Measurements from ENCODE around the gene ICOSLG.
"Not testable (repeated sequence)": the region's sequence is repeated elsewhere in the genome, so short reads cannot be mapped to it uniquely, and the experiment has no call there.

- not testable (repeated sequence) for TF ChIP-seq CTCF, EZH2 (IDR thresholded peaks at IDR 0.05)
Measured at GRCh38 chr21:44218461-44218860, 22.3 kb downstream of the ICOSLG start.
